HG03045 (cell line): ENCODE data around the gene STK17A.

ENCODE experiments used
- ATAC-seq: cut with Tn5 transposase; IDR thresholded peaks from one replicate; pipeline ENCODE4 v1.9.1; 2021; ENCODE audit warnings: mild to moderate bottlenecking, moderate library complexity; ENCODE audit not compliant: unreplicated experiment

The STK17A gene

GRCh38 chr7:43630482-43630881 is 47.6 kb downstream of the STK17A start:
- ATAC-seq: no peak

GRCh38 chr7:43631559-43631958 is 48.7 kb downstream of the STK17A start:
- no peak for ATAC-seq

GRCh38 chr7:43632746-43633145 is 49.8 kb downstream of the STK17A start:
- ATAC-seq: no peak

GRCh38 chr7:43634384-43634783 is 51.5 kb downstream of the STK17A start:
- ATAC-seq: no peak

- ATAC-seq: no peak
These were observed 53.2 kb downstream of the STK17A start for GRCh38 chr7:43636093-43636492.

GRCh38 chr7:43637114-43637806 is 54.4 kb downstream of the STK17A start:
- no peak for ATAC-seq

GRCh38 chr7:43639858-43640491 is 57.1 kb downstream of the STK17A start:
- ATAC-seq: no peak

- no peak for ATAC-seq
These were observed 57.8 kb downstream of the STK17A start for GRCh38 chr7:43640679-43641078.

GRCh38 chr7:43642897-43643630 is 60.2 kb downstream of the STK17A start:
- no peak for ATAC-seq

GRCh38 chr7:43643846-43644245 is 60.9 kb downstream of the STK17A start:
- no peak for ATAC-seq

GRCh38 chr7:43645699-43646226 is 62.9 kb downstream of the STK17A start:
- ATAC-seq: no peak

GRCh38 chr7:43646603-43647338 is 63.9 kb downstream of the STK17A start:
- no peak for ATAC-seq

- no peak for ATAC-seq
These were observed 64.4 kb downstream of the STK17A start for GRCh38 chr7:43647339-43647672.

GRCh38 chr7:43647673-43648472 is 65.0 kb downstream of the STK17A start:
- peak; percentile 18 for ATAC-seq

- ATAC-seq: peak; percentile 62
These were observed 65.8 kb downstream of the STK17A start for GRCh38 chr7:43648473-43649406.

GRCh38 chr7:43649755-43650274 is 66.9 kb downstream of the STK17A start:
- ATAC-seq: peak; percentile 60

GRCh38 chr7:43650457-43651052 is 67.6 kb downstream of the STK17A start:
- ATAC-seq: no peak

GRCh38 chr7:43652364-43652763 is 69.5 kb downstream of the STK17A start:
- no peak for ATAC-seq

GRCh38 chr7:43653466-43653865 is 70.6 kb downstream of the STK17A start:
- no peak for ATAC-seq
